DMS114 treated with DMSO at 0.1 percent for 48 hours (cell line): ENCODE results near the gene ARHGEF25.

ENCODE experiments used
- DNase-seq: peaks from one replicate; lab custom pipeline; 2025; ENCODE audit not compliant: unreplicated experiment; lab: John Stamatoyannopoulos, UW

ARHGEF25 gene

DNA sequence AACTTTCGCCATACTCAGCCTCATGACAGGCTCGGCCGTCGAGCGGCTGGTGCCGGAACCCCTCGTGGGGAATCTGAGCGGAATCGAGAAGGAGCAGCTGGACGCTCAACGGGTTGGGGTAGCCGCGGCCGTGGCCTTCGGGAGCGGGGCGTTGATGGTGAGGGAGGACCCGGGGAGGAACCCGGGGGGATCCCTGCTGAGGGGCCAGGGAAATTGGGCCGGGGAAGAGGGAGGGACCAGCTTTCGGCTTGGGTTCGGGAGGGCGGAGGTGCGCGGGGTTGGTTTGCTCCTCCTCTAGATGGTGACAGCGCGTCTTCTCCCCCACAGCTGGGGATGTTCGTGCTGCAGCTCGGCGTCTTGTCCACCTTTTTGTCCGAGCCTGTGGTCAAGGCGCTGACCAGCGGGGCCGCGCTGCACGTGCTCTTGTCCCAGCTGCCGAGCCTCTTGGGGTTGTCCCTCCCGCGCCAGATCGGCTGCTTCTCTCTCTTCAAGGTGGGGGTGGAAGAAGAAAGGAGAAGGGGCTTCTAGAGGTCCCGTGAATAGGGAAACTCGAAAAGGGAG, 9.8 kb downstream of the ARHGEF25 start:
- no peak for DNase-seq

GRCh38 chr12:57621497-57622292, 10.5 kb downstream of the ARHGEF25 start:
- DNase-seq: no peak

DNA sequence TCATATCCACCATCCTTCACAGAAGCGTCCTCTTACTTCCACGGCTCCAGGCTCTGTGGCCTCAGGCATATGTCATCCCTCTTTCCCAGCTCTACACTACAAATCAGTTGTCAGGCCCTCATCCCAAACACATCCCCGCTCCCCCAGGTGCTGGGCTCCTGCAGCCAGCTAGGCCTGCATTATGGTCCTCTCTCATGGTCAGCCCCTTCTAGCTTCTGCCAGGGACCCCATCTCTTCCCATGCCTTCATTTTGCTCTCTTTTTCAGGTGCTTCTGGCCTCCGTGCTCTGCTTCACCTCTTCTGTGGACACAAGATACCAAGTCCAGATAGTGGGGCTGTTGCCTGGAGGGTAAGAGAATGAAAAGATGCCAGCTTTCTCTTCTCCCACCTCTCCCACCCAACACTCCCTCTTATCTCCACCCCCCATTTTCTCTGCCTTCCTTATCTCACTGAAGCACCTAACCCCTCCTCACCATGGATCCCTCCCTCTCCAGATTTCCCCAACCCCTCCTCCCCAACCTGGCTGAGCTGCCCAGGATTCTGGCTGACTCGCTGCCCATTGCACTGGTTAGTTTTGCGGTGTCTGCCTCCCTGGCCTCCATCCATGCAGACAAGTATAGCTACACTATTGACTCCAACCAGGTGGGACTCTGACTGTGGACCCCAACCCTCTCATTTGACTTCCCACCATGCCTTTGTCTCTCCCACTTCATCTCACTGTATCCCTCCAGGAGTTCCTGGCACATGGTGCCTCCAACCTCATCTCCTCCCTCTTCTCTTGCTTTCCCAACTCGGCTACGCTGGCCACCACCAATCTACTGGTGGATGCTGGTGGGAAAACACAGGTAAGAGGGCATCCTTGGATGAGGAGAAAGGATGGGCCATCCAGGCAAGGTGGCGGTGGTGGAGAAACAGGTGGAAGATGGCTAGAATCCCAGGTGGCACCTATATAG, 11.3 kb downstream of the ARHGEF25 start:
- DNase-seq: no peak

GRCh38 chr12:57623385-57623784, 12.2 kb downstream of the ARHGEF25 start:
- DNase-seq: no peak

DNA sequence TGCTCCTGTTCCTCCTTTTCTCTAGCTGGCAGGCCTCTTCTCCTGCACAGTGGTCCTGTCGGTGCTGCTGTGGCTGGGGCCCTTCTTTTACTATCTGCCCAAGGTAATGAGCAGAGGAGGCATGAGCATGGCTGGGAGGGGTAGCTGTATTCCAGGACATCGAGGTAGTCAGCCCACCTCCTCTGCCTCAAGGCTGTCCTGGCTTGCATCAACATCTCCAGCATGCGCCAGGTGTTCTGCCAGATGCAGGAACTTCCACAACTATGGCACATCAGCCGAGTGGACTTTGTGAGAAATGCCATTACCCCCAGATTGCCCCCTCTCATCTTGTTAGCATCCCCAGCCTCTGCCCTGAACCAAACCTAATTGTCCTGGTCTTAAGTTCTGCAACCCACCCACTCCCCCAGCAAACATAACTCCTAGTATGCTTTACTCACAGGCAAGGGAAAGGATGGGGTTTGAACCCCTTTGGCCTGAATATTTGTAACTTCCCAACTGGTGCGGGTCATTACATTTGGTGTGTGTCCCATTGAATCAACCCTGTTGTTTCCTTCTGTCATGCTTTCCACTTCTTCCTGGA, 12.7 kb downstream of the ARHGEF25 start:
- DNase-seq: no peak

- no peak for DNase-seq
Measured at GRCh38 chr12:57624441-57625220, 13.4 kb downstream of the ARHGEF25 start.

DNA sequence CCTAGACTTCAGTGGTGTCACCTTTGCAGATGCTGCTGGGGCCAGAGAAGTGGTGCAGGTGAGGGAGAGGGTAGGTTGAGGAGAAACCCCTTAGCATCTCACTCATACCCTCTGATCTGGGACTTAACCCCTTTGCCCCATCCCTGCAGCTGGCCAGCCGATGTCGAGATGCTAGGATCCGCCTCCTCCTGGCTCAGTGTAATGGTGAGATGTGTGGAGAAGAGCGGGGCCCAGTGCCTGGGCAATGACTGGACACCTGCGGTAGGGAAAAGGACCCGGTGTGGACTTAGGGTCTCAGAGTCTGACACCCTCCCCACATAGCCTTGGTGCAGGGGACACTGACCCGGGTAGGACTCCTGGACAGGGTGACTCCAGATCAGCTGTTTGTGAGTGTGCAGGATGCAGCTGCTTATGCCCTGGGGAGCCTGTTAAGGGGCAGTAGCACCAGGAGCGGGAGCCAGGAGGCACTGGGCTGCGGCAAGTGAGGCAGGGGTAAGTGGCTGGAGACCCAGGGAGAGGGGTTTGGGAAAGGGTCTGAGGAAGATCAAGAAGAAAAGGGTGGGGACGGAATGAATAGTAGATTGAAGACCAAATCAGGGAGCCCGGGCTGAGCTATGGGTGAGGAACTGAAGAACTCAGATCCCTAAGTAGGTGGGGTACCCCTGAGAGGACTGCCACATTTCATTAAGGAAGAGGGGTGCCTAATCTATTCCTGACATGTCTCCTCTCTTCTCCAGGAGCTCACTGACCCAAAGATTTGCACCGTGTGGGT, 14.2 kb downstream of the ARHGEF25 start:
- no peak for DNase-seq

GRCh38 chr12:57626111-57626920, 15.1 kb downstream of the ARHGEF25 start:
- no peak for DNase-seq

- DNase-seq: no peak
Measured at GRCh38 chr12:57626921-57627445, 15.7 kb downstream of the ARHGEF25 start.

- DNase-seq: no peak
Measured at GRCh38 chr12:57627501-57628279, 16.5 kb downstream of the ARHGEF25 start.

DNA sequence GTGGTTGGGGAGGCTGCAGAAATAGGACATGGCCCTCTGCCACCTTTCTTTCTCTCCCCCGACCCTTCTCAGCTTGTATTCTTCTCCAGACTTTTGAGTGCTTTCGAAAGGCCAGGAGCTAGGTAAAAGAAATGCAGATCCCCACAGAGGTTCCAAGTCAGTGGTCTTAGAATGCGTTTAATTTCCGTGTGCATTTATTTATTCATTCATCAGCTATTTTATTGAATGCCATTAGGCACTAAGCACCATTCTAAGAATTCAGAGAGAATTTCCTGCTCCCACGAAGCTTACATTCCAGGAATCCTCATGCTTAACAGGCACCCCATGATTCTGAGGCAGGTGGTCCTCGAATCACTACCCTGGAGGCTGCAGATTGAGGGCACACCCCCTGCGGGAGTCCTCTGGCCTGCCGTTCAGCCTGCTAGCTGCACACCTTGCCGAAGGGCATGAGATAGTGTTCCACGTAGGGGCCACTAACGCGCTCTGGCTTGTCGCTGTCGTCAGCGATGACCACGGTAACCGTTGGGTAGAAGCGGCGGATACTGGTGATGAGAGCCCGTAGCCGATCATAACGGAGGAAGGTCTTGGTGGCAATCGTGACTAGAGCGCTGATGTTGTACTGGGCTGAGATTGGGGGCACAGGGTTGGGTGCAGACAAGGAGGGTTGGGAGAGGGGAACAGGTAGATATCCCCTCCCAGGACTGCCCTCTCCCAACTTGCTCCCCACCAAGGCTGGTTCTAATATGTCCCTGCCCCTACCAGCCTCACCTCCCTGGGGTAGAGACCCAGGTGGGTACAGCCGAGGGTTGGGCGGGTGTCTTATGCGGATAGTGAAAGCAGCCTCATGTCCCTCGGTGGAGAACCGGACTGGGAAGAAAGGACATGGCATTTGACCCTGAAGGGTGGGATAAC, 17.3 kb downstream of the ARHGEF25 start:
- DNase-seq: no peak

- no peak for DNase-seq
Measured at GRCh38 chr12:57629897-57630471, 18.7 kb downstream of the ARHGEF25 start.

GRCh38 chr12:57630891-57631433, 19.7 kb downstream of the ARHGEF25 start:
- no peak for DNase-seq

GRCh38 chr12:57631566-57632072, 20.4 kb downstream of the ARHGEF25 start:
- no peak for DNase-seq

GRCh38 chr12:57632073-57632957, 21.1 kb downstream of the ARHGEF25 start:
- DNase-seq: no peak
